Adrenal gland (tissue), 12 donors: Measurements from ENCODE around the gene DOCK1. TPM values are rescaled to one million over a fixed set of nuclear protein-coding genes. Genes with fewer than 3 reads are reported as not detected.

Experiments used
- DNase-seq, 7 donors: peaks; one replicate each; pipeline ENCODE4 v3.0.0-alpha.2; 2019 to 2020
- H3K27ac ChIP-seq, 5 donors: fragments of 200-600 bp; sonication (generic) in 4 of 5; 1 replicate in 3 of 5; 2 replicates in 2 of 5; pipeline versions ENCODE4 v1.5.1 to v1.8.0; 2016 to 2020; ENCODE audit warnings: mild to moderate bottlenecking in 1 of 5
- H3K27me3 ChIP-seq: fragments of 200-600 bp; 2 replicates; pipeline ENCODE4 v1.8.0; 2021
- H3K36me3 ChIP-seq, 2 donors: fragments of 200-600 bp; replicated peaks in 1 of 2; 1 replicate in 1 of 2; 2 replicates in 1 of 2; pipeline versions ENCODE4 v1.5.1 to v1.8.0; 2018 to 2022
- H3K4me1 ChIP-seq, 2 donors: fragments of 200-600 bp; replicated peaks in 1 of 2; 1 replicate in 1 of 2; 2 replicates in 1 of 2; pipeline versions ENCODE4 v1.5.1 to v1.8.0; 2018 to 2021
- H3K4me3 ChIP-seq, 4 donors: fragments of 200-600 bp; sonication (generic) in 3 of 4; one replicate each; pipeline ENCODE4 v1.5.1; 2016 to 2018
- H3K9me3 ChIP-seq, 3 donors: fragments of 200-600 bp; sonication (generic) in 1 of 3; replicated peaks in 1 of 3; 1 replicate in 2 of 3; 2 replicates in 1 of 3; pipeline versions ENCODE4 v1.5.1 to v1.8.0; 2016 to 2021
- CTCF ChIP-seq, 6 experiments: fragments of 450-650 bp in 4 of 6; fragments of 200-600 bp in 2 of 6; sonication (generic) in 1 of 6; IDR thresholded peaks; 1 replicate in 5 of 6; 2 replicates in 1 of 6; pipeline versions ENCODE4 v1.5.1 to v1.8.0; 2016 to 2021; ENCODE audit warnings: antibody characterized with exemption in 6 of 6, mild to moderate bottlenecking in 2 of 6, moderate library complexity in 1 of 6
- POLR2A ChIP-seq, 2 donors: fragments of 450-650 bp; IDR thresholded peaks; one replicate each; pipeline ENCODE4 v1.6.1; 2017; ENCODE audit warnings: antibody characterized with exemption in 2 of 2, mild to moderate bottlenecking in 2 of 2, moderate library complexity in 1 of 2
- WGBS, 4 donors: extraction: QIAGEN DNeasy Blood & Tissue Kit in 2 of 4; methylation state at CpG; one replicate each; pipeline versions ENCODE4 v1.1.5 to v1.1.7; 2013 to 2017; 5-methylcytosine and 5-hydroxymethylcytosine counted together
- intact Hi-C, 2 donors: fragments of 100-400 bp; cut with DNase I; formaldehyde crosslinking; loops; one replicate each; pipeline versions ENCODE4 v1.14.1 to v1.15.0; 2022 to 2023
- polyA plus RNA-seq, 3 donors: library from polyadenylated mRNA; stranded (reverse); fragments of 200-250 nt in 2 of 3; fragments of 350-450 nt in 1 of 3; fragmentation: Illumina TruSeq in 1 of 3; extraction: RNeasy Lipid Tissue Mini Kit (QIAGEN cat#74804) in 1 of 3; gene quantifications; one replicate each; pipeline ENCODE4 v1.2.3, GENCODE V29; 2013 to 2014
- total RNA-seq, 9 donors: library from RNA; depleted of rRNA in 4 of 9; stranded (reverse); fragments of >200 nt in 4 of 9; fragments of 120-200 nt in 1 of 9; fragmentation: NEBNext Ultra II Directional in 1 of 9; extraction: Animal tissue kit (Norgen Biotek cat#: 25700) in 1 of 9; gene quantifications; one replicate each; pipeline versions ENCODE4 v1.1.0 to v1.2.4, GENCODE V29; 2013 to 2023
- donor health status: healthy with polysubstance abuse.
- donor health status: Bipolar disorder and iron deficiency.
- donor health status: DM: yes; HTN: yes; CAD: no.
- donor health status: DM: no; HTN: no; CAD: no.
- donor health status: DM: no; HTN: no; CAD: no.
- donor health status: DM: yes; HTN: yes; CAD: no.

The DOCK1 gene
- total and polyA plus RNA-seq, 12 donors = 8.1 to 30.4 (median 21.6) TPM

- Histone ChIP-seq H3K27me3 (no peaks in the 10 kb centered on the region), H3K4me3 (no peak overlapping the region), H3K36me3 (no peaks in the 10 kb centered on the region), H3K4me1 (peaks cover 0 to 8% of the 10 kb centered on the region in 2 donors), H3K27ac (no peak overlapping the region), H3K9me3 (no peaks in the 10 kb centered on the region)
- intact Hi-C loops = no loop called here
- WGBS, 4 donors = 95 to 98% (median 97%) methylated on average over 13 of the region's 13 CpGs
- DNase-seq = no peak
- no peak for TF ChIP-seq CTCF (IDR thresholded peaks at IDR 0.05)
- no peak for TF ChIP-seq POLR2A (IDR thresholded peaks at IDR 0.05)
Measured at GRCh38 chr10:126927799-126928198, 22.6 kb downstream of the DOCK1 start.

GRCh38 chr10:126928274-126928673 is 23.0 kb downstream of the DOCK1 start:
- WGBS, 4 donors = 76 to 94% (median 87%) methylated on average over 5 to 7 of the region's 7 CpGs
- Histone ChIP-seq H3K4me3 (no peak overlapping the region), H3K27ac (no peak overlapping the region), H3K4me1 (peaks cover 0 to 8% of the 10 kb centered on the region in 2 donors), H3K9me3 (no peaks in the 10 kb centered on the region), H3K27me3 (no peaks in the 10 kb centered on the region), H3K36me3 (no peaks in the 10 kb centered on the region)
- no peak for DNase-seq
- TF ChIP-seq CTCF (IDR thresholded peaks at IDR 0.05) (no peak), POLR2A (IDR thresholded peaks at IDR 0.05) (no peak)
- intact Hi-C loops = no loop called here

- Histone ChIP-seq H3K4me3 (no peak overlapping the region), H3K4me1 (peaks cover 0 to 8% of the 10 kb centered on the region in 2 donors), H3K9me3 (no peaks in the 10 kb centered on the region), H3K27ac (no peak overlapping the region), H3K36me3 (no peaks in the 10 kb centered on the region), H3K27me3 (no peaks in the 10 kb centered on the region)
- DNase-seq = no peak
- WGBS, 4 donors = 93 to 95% (median 94%) methylated on average over 7 to 8 of the region's 8 CpGs
- no peak for TF ChIP-seq POLR2A (IDR thresholded peaks at IDR 0.05)
- intact Hi-C loops = no loop called here
Measured at GRCh38 chr10:126929391-126929790, 24.2 kb downstream of the DOCK1 start.

- no peaks in the 10 kb centered on the region for H3K27me3 ChIP-seq
- H3K36me3 ChIP-seq = no peaks in the 10 kb centered on the region
- intact Hi-C loops = no loop called here
- TF ChIP-seq CTCF (IDR thresholded peaks at IDR 0.05) (no peak), POLR2A (IDR thresholded peaks at IDR 0.05) (no peak)
- no peak overlapping the region for H3K27ac ChIP-seq
- peaks cover 0 to 8% of the 10 kb centered on the region in 2 donors for H3K4me1 ChIP-seq
- no peaks in the 10 kb centered on the region for H3K9me3 ChIP-seq
- DNase-seq = no peak
- no peak overlapping the region for H3K4me3 ChIP-seq
- WGBS, 4 donors = 76 to 83% (median 81%) methylated on average over 9 to 17 of the region's 17 CpGs
Measured at GRCh38 chr10:126930131-126930882, 25.1 kb downstream of the DOCK1 start.
